CD14-positive monocyte (primary cell): ENCODE measurements around the gene GNPTAB. TPM values are rescaled to one million over a fixed set of nuclear protein-coding genes. Genes with fewer than 3 reads are reported as not detected.
"Not testable (repeated sequence)": the region's sequence is repeated elsewhere in the genome, so short reads cannot be mapped to it uniquely, and the experiment has no call there.

Experiments
- DNase-seq, 3 donors: peaks; one replicate each; pipeline ENCODE4 v3.0.0-alpha.2; 2011 to 2022
- H2AFZ ChIP-seq: 2 replicates; pipeline ENCODE4 v1.6.0; 2012; ENCODE audit warnings: mild to moderate bottlenecking, low read depth, low read length, inconsistent platforms; ENCODE audit not compliant: insufficient read depth, poor library complexity, severe bottlenecking
- H3K27ac ChIP-seq, 2 donors: 1 replicate in 1 of 2; 2 replicates in 1 of 2; pipeline ENCODE4 v1.5.1; 2012 to 2013; ENCODE audit warnings: low read length in 2 of 2, control low read depth in 1 of 2, inconsistent platforms in 1 of 2, low read depth in 1 of 2, mild to moderate bottlenecking in 1 of 2
- H3K27me3 ChIP-seq, 2 donors: one replicate each; pipeline versions ENCODE4 v1.6.0 to v1.6.1; 2011 to 2013; ENCODE audit warnings: low read length in 2 of 2; ENCODE audit not compliant: control insufficient read depth in 2 of 2, insufficient read depth in 2 of 2
- H3K36me3 ChIP-seq, 2 donors: replicated peaks in 1 of 2; 1 replicate in 1 of 2; 2 replicates in 1 of 2; pipeline versions ENCODE4 v1.5.1 to v1.6.1; 2012 to 2013; ENCODE audit warnings: low read length in 2 of 2, control low read depth in 1 of 2, inconsistent platforms in 1 of 2, mild to moderate bottlenecking in 1 of 2; ENCODE audit not compliant: insufficient read depth in 2 of 2, control insufficient read depth in 1 of 2
- H3K4me1 ChIP-seq, 2 donors: 1 replicate in 1 of 2; 2 replicates in 1 of 2; pipeline versions ENCODE4 v1.5.1 to v1.6.1; 2012 to 2013; ENCODE audit warnings: low read length in 2 of 2, control low read depth in 1 of 2, inconsistent platforms in 1 of 2, mild to moderate bottlenecking in 1 of 2, moderate library complexity in 1 of 2; ENCODE audit not compliant: insufficient read depth in 2 of 2, control insufficient read depth in 1 of 2
- H3K4me2 ChIP-seq: replicated peaks from 2 replicates; pipeline ENCODE3; 2012; ENCODE audit warnings: low read length, moderate library complexity, mild to moderate bottlenecking; ENCODE audit not compliant: poor library complexity, severe bottlenecking; ENCODE audit errors: extremely low read depth
- H3K4me3 ChIP-seq, 3 experiments: fragments of 200-600 bp in 1 of 3; sonication (generic) in 1 of 3; replicated peaks in 1 of 3; 1 replicate in 2 of 3; 2 replicates in 1 of 3; pipeline ENCODE4 v1.5.1; 2011 to 2013; ENCODE audit warnings: low read length in 3 of 3, mild to moderate bottlenecking in 3 of 3, control low read depth in 2 of 3, low read depth in 2 of 3, inconsistent platforms in 1 of 3, moderate library complexity in 1 of 3
- H3K79me2 ChIP-seq: 2 replicates; pipeline ENCODE4 v1.6.0; 2012; ENCODE audit warnings: mild to moderate bottlenecking, control low read depth, inconsistent platforms, low read length, moderate library complexity; ENCODE audit not compliant: insufficient read depth
- H3K9ac ChIP-seq: 2 replicates; pipeline ENCODE4 v1.6.0; 2017; ENCODE audit warnings: low read length, mild to moderate bottlenecking; ENCODE audit not compliant: insufficient read depth, poor library complexity, severe bottlenecking
- H3K9me3 ChIP-seq, 2 donors: replicated peaks in 1 of 2; 1 replicate in 1 of 2; 2 replicates in 1 of 2; pipeline versions ENCODE4 v1.5.1 to v1.6.1; 2012 to 2013; ENCODE audit warnings: low read length in 2 of 2, control low read depth in 1 of 2; ENCODE audit not compliant: control insufficient read depth in 1 of 2, insufficient read depth in 1 of 2
- H4K20me1 ChIP-seq: 2 replicates; pipeline ENCODE4 v1.6.0; 2012; ENCODE audit warnings: mild to moderate bottlenecking, low read length, control low read depth, moderate library complexity; ENCODE audit not compliant: insufficient read depth
- H3K27ac Mint-ChIP-seq, 7 donors: one replicate each; pipeline ENCODE4 v1.8.0; 2020; ENCODE audit warnings: mild to moderate bottlenecking in 7 of 7, mixed read lengths in 7 of 7, moderate library complexity in 6 of 7, inconsistent platforms in 2 of 7
- H3K27me3 Mint-ChIP-seq, 3 donors: one replicate each; pipeline ENCODE4 v1.8.0; 2021 to 2022; ENCODE audit warnings: low read depth in 3 of 3, mild to moderate bottlenecking in 3 of 3, mixed read lengths in 3 of 3, moderate library complexity in 3 of 3, inconsistent platforms in 1 of 3
- H3K36me3 Mint-ChIP-seq, 2 donors: one replicate each; pipeline ENCODE4 v1.8.0; 2020; ENCODE audit warnings: mixed read lengths in 2 of 2, inconsistent platforms in 1 of 2, mild to moderate bottlenecking in 1 of 2
- H3K4me1 Mint-ChIP-seq: one replicate; pipeline ENCODE4 v1.8.0; 2020; ENCODE audit warnings: mild to moderate bottlenecking, mixed read lengths
- H3K4me3 Mint-ChIP-seq, 2 donors: one replicate each; pipeline ENCODE4 v1.8.0; 2020; ENCODE audit warnings: mild to moderate bottlenecking in 2 of 2, mixed read lengths in 2 of 2, moderate library complexity in 1 of 2
- H3K9me3 Mint-ChIP-seq, 7 donors: one replicate each; pipeline ENCODE4 v1.8.0; 2020 to 2022; ENCODE audit warnings: mixed read lengths in 7 of 7, mild to moderate bottlenecking in 6 of 7, moderate library complexity in 6 of 7, inconsistent platforms in 2 of 7
- WGBS: methylation state at CpG from one replicate; pipeline ENCODE4 v1.1.5; 2013; ENCODE audit warnings: missing lambda C conversion rate; ENCODE audit not compliant: insufficient coverage; 5-methylcytosine and 5-hydroxymethylcytosine counted together
- intact Hi-C, 2 donors: fragments of 100-400 bp; cut with micrococcal nuclease; formaldehyde crosslinking; loops; one replicate each; pipeline versions ENCODE4 v1.15.0 to v1.15.1; 2023
- polyA plus RNA-seq, 3 donors: library from polyadenylated mRNA; depleted of rRNA in 1 of 3; unstranded in 2 of 3; stranded (reverse) in 1 of 3; fragments of 300-500 nt in 2 of 3; fragments of >200 nt in 1 of 3; fragmentation: Illumina TruSeq in 2 of 3; gene quantifications; 1 replicate in 2 of 3; 2 replicates in 1 of 3; pipeline ENCODE4 v1.2.3, GENCODE V29; 2012 to 2021
- TF ChIP-seq, protein P1 (sequence below): fragments of 200-600 bp; IDR thresholded peaks from one replicate; pipeline ENCODE4 v1.8.0; 2022; ENCODE audit warnings: antibody characterized with exemption, mild to moderate bottlenecking

The GNPTAB gene
- polyA plus RNA-seq, 3 donors = 14.4 to 29.1 (median 24.1) TPM

DNA sequence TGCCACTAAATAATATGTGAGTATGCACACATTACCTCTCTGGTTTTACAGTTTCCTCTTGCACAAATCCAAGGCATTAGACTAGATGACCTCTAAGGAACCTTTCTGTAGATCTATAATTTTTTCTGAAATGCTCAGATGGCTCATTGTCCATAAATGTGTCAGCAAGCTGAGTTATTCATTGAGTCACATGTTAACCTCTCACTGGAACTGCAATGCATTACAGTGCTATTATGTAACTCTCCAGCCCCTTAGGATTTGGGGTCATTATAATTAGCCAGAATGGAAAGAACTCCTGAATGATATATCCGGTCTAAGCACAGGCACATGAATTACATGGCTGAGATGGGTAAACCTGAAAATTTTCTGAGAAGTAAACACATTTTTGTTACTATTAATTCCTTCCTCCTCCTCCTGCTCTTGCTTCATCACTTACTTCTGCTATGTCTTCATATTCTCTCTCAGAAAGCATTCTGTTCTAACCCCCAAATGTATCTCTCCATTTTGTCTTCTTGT lies 26.3 kb upstream of the GNPTAB start:
- H3K27ac ChIP-seq = peak overlapping the region; percentile 49 to 74
- H3K36me3 Mint-ChIP-seq = peaks cover 0 to 2% of the 10 kb centered on the region in 2 donors
- H3K4me1 Mint-ChIP-seq = peaks cover 41% of the 10 kb centered on the region
- H3K27ac Mint-ChIP-seq = peak overlapping the region in 1 of 7 donors; percentile 85
- peak overlapping the region; percentile 11 for H3K4me2 ChIP-seq
- H3K27me3 Mint-ChIP-seq = peaks cover 0 to 2% (median 1%) of the 10 kb centered on the region in 3 donors
- H3K36me3 ChIP-seq = no peaks in the 10 kb centered on the region
- H2AFZ ChIP-seq = no peak overlapping the region
- H3K79me2 ChIP-seq = no peaks in the 10 kb centered on the region
- H3K4me1 ChIP-seq = peaks cover 43 to 58% of the 10 kb centered on the region in 2 donors
- no peak overlapping the region for H3K4me3 Mint-ChIP-seq
- no peak overlapping the region for H3K9ac ChIP-seq
- peak; percentile 62 to 88 (median 73) for DNase-seq
- intact Hi-C loops = loop anchor here in 1 of 2 donors (10.0 kb wide), 1 partner anchor 48 kb away; no protein-coding TSS in a partner anchor
- H3K4me3 ChIP-seq = no peak overlapping the region
- TF ChIP-seq, protein P1, sequence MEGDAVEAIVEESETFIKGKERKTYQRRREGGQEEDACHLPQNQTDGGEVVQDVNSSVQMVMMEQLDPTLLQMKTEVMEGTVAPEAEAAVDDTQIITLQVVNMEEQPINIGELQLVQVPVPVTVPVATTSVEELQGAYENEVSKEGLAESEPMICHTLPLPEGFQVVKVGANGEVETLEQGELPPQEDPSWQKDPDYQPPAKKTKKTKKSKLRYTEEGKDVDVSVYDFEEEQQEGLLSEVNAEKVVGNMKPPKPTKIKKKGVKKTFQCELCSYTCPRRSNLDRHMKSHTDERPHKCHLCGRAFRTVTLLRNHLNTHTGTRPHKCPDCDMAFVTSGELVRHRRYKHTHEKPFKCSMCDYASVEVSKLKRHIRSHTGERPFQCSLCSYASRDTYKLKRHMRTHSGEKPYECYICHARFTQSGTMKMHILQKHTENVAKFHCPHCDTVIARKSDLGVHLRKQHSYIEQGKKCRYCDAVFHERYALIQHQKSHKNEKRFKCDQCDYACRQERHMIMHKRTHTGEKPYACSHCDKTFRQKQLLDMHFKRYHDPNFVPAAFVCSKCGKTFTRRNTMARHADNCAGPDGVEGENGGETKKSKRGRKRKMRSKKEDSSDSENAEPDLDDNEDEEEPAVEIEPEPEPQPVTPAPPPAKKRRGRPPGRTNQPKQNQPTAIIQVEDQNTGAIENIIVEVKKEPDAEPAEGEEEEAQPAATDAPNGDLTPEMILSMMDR = no peak
- H3K9me3 ChIP-seq = peaks cover 0 to 4% of the 10 kb centered on the region in 2 donors
- no peaks in the 10 kb centered on the region for H3K27me3 ChIP-seq
- no CpG with 5 or more reads among the region's 1 CpG for WGBS
- peaks cover 4 to 12% (median 9%) of the 10 kb centered on the region in 7 donors for H3K9me3 Mint-ChIP-seq
- H4K20me1 ChIP-seq = no peaks in the 10 kb centered on the region

DNA sequence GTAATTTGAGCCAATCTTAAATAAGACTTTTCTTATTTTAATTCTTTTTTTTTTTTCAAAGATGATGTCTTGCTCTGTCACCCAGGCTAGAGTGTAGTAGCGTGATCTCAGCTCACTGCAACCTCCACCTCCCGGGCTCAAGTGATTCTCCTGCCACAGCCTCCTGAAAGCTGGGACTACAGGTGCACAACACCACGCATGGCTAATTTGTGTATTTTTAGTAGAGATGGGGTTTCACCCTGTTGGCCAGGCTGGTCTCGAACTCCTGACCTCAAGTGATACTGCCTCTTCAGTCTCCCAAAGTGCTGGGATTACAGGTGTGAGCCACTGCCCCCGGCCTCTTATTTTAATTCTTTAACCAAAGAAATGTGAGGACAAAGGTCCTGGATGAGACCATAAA lies 25.9 kb upstream of the GNPTAB start:
- H3K4me2 ChIP-seq = peak overlapping the region; percentile 11

More for the DNA sequence above, 25.9 kb upstream of the GNPTAB start:
- H4K20me1 ChIP-seq, H3K27me3 Mint-ChIP-seq, H3K79me2 ChIP-seq, H2AFZ ChIP-seq, H3K36me3 Mint-ChIP-seq, H3K36me3 ChIP-seq, H3K9me3 ChIP-seq, H3K4me3 ChIP-seq, H3K27me3 ChIP-seq, H3K9ac ChIP-seq, DNase-seq, H3K4me3 Mint-ChIP-seq: not testable (repeated sequence)
- Mint-ChIP-seq H3K9me3 (peaks cover 4 to 12% (median 9%) of the 10 kb centered on the region in 7 donors), H3K27ac (peak overlapping the region in 1 of 7 donors; percentile 85), H3K4me1 (peaks cover 41% of the 10 kb centered on the region)
- H3K4me1 ChIP-seq = peaks cover 43 to 58% of the 10 kb centered on the region in 2 donors
- peak overlapping the region; percentile 49 to 74 for H3K27ac ChIP-seq
- intact Hi-C loops = loop anchor here in 1 of 2 donors (10.0 kb wide), 1 partner anchor 48 kb away; no protein-coding TSS in a partner anchor
- WGBS = 100% methylated on average over 1 of the region's 5 CpGs
